HG03432 (cell line): ENCODE results near the gene HTR6.
"Not testable (repeated sequence)": the region's sequence is repeated elsewhere in the genome, so short reads cannot be mapped to it uniquely, and the experiment has no call there.

Experiments
- ATAC-seq: cut with Tn5 transposase; IDR thresholded peaks from one replicate; pipeline ENCODE4 v1.9.1; 2021; ENCODE audit warnings: mild to moderate bottlenecking, moderate library complexity; ENCODE audit not compliant: unreplicated experiment

The HTR6 gene

DNA sequence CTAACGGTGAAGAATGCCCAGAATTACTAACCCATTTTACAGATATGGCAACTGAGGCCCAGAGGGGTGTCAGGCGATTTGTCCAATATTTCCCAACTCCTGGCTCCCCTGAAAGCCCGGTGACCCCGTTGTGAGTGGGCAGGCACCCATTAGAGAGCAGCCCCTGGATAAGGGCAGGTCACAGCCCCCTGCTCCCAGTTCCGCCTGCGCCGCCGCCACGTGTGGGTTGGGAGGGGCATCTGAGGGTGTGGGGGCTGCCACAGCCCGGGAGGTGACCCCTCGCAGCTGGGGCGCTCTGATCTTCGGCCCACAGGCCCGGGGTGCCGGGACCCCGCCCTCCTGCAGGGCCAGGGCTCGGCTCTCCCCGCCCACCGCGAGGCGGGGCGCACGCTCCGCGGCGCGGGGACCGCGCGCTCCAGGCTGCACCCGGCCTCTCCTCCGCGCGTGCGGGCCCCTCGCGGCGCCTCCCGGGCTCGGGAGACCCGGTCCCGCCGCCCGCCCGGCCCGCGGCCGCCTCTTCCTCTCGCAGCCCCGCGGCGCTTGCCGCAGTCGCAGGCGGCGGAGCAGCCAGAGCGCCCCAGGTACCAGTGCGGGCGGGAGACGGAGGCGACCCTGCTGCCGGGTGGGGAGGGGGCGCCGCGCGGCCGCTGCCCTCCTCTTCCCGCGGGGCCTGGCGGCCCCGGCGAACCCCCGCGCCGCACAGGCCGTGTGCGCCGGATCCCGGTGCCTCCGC, at the start of gene HTR6:
Gene HTR6 (plus strand): TSS at position 423 of the 733 bp plus-strand sequence. CDS start 879 bp downstream, outside the sequence.
- ATAC-seq = no peak

- ATAC-seq = no peak
Measured at GRCh38 chr1:19615438-19615837, 49.2 kb upstream of the HTR6 start.

- ATAC-seq = no peak
Measured at GRCh38 chr1:19616489-19616888, 48.2 kb upstream of the HTR6 start.

- ATAC-seq = no peak
Measured at GRCh38 chr1:19617376-19617775, 47.3 kb upstream of the HTR6 start.

DNA sequence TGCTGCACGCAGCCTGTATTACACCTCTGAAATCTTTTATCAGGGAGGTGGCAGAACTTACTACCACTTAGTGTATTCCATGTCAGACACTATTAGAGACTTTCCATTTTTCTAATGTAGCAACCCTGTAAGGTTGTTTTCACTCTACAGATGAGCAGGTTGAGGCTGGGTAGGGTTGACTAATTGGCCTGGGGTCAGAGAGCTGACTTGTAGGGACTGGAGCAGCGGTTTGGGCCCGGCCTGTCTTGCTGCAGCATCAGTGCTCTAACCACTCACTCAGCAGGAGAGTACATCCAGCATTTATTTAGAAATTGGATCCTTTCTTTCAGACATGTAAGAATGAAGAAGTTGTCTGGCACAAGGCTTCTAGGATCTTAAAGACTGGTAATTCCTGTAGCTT, 46.2 kb upstream of the HTR6 start:
- no peak for ATAC-seq

DNA sequence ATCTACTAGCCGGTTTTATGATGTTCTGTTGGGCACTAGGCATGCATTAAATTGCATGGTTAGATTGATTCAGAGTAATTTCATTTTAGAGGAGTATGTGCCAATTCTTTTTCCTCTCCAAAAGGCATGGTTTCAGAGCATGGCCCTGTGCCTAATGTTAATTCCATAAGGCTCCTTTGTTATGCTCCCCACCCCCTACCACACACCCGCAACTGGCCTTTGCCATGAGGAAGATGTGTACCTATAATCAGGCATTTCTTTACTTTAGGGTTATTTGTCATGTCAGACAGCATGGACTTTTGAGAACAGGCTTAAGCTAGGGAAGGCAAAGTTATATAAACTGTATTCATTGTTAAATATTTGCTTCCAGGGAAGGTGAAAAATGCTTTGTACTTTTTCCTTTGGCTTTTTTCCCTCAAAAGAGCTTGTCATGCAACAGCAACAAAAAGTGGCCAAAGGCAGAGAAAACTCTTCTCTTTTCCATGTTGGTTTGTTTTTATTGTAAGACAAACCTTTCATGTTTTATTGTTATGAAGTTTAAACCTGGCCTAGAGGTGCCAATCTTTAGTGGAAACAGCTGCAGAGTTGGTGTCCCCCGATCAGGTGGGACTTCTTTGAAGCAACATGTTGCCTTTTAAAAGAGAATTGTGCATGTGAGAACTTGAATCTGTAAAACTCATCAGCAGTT, 44.8 kb upstream of the HTR6 start:
- ATAC-seq = no peak

GRCh38 chr1:19620786-19621185, 43.9 kb upstream of the HTR6 start:
- no peak for ATAC-seq

- ATAC-seq = no peak
Measured at GRCh38 chr1:19621274-19621950, 43.3 kb upstream of the HTR6 start.

- no peak for ATAC-seq
Measured at GRCh38 chr1:19622204-19622603, 42.5 kb upstream of the HTR6 start.

DNA sequence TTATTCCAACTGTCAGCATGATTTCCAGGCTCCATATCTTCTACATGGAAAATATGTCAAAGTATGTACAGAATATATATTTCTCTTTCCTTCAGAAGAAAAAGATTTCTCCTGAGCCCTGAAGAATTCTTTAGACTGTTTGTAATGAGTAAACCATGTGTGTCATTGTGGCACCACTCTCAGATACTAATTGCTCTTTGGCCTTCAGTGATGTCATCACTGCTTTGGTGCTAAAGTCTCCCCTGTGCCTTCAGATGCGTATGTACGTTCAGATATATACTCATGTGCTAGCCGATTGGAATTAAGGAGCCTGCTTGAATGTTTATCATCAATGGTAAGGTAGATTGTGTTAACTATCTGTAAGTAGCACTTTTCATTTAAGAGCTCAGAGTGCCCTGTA, 41.2 kb upstream of the HTR6 start:
- no peak for ATAC-seq

DNA sequence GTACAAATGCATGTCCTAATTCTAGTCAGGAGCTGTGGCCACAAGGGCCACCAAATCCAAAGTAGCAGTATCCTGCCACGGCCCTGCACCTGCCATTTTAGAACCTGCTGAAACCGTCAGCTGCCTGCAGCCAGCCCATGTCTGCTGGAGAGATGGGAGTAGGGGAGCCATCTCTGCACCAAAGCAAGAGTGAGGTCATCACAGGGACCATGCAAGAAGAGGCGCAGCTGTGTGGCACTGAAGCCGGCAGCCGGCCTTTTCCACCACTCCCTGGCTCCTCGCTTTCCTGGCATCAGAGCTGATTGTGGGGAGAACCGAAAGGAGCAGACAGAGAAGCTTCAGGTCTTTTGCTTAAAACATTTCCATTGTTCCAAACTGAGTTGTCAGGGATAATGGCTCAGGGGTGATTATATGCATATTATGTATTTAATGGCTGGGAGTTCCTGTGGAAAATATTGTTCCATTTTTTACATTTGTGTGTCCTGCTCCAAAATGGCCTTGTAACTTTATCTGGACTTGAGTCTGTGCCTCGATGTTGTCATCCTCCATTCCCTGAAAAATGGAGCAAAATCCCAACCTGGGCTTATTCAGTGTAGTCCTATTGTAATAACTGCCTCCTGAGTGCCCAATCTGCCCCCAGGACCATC, 39.3 kb upstream of the HTR6 start:
- ATAC-seq = no peak

GRCh38 chr1:19628879-19629278, 35.8 kb upstream of the HTR6 start:
- ATAC-seq = no peak

DNA sequence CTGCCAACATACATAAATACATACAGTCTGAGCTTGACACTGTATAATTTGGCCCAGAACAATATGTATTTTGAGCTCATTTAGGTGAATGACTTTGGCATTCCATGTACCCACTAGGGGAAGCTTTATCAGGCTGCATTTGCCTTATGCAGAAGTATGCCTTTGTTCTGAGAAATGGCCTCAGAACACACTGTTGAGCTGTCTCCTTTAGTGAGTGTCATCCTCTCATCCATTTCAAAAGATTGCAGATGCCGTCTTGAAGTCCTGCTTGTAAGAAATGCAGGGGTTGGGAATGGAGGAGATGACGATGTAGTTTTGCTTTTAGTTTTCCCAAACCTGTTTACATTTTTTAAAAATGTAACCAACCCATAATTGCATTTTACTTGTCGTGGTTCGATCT, 35.3 kb upstream of the HTR6 start:
- no peak for ATAC-seq

DNA sequence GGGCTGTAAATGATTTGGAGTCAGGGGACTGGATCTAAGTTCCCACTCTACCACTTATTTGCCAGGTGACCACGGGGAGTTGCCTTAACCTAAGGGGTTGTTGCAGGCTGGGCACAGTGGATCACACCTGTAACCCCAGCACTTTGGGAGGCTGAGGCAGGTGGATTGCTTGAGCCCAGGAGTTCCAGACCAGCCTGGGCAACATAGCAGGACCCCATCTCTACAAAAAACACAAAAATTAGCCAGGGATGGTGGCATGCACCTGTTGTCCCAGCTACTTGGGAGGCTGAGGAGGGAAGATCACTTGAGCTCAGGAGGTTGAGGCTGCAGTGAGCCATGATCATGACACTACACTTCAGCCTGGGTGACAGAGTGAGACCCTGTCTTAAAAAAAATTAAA, 34.5 kb upstream of the HTR6 start:
- ATAC-seq = not testable (repeated sequence)

GRCh38 chr1:19630720-19631395, 33.8 kb upstream of the HTR6 start:
- no peak for ATAC-seq

- ATAC-seq = no peak
Measured at GRCh38 chr1:19632211-19632610, 32.5 kb upstream of the HTR6 start.

DNA sequence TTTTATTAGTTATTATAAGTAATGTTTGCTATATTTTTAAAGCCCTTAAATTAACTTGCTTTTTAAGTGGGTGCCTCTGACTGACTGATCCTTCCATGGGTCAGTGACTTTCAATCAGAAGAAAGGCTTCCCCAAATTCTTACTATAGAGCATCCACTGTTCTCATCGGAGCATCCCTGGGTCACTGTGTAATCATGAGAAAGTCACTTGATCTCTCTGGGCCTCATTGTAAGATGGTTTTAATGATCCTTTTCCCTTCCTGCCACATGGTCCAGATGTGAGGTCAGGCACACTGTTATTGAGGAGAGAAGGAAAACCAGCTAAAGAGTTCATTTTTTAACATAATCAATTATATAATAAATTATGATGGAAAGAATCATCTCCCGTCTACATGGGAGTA, 31.6 kb upstream of the HTR6 start:
- ATAC-seq = no peak

DNA sequence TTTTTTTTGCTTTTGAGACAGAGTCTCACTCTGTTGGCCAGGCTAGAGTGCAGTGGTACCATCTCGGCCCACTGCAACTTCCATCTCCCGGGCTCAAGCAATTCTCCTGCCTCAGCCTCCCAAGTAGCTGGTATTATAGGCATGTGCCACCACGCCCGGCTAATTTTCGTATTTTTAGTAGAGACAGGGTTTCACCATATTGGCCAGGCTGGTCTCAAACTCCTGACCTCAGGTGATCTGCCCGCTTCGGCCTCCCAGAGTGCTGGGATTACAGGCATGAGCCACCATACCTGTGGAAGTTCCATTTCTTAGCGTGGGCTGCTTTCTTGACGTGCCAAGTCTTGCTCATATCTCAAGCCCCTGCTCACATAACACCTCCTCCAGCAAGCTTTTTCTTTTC, 29.6 kb upstream of the HTR6 start:
- not testable (repeated sequence) for ATAC-seq

DNA sequence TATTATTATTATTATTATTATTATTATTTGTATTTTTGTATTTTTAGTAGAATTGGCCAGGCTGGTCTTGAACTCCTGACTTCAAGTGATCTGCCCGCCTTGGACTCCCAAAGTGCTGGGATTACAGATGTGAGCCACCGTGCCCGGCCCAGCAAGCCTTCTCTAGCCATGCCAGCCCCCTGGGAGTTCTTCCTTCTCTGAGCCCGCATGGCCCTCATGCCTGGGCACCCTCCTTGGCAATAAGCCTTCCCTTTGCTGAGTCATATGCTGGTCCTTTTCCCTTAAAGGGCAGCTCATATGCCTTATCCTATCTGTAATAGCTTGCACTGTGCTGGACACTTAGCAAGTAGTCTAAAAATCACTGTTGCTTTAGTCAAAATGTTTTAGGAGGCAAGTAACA, 29.0 kb upstream of the HTR6 start:
- ATAC-seq = no peak

DNA sequence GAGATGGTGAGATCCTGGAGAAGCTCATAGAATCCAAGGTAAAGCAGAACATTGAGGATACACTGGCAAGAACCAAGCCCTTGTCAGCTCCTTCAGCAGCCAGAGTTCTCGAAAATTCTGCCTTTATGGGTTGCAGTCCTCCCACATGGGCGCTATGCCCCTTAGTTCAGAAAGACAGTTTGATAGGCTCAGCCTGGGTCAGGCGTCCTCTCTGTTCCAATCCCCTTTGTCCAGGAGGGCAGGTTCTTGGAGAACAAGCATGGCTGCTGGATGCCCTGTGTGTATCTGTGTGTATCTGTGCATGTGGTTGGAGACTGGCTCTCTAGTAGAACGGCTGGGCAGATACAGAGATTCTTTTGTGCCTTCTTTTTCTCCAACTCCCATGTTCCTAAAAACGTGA, 28.6 kb upstream of the HTR6 start:
- ATAC-seq = no peak

- ATAC-seq = not testable (repeated sequence)
Measured at GRCh38 chr1:19636749-19637148, 27.9 kb upstream of the HTR6 start.
